K562 (cell line): ENCODE results near the gene RPL38. TPM values are rescaled to one million over a fixed set of nuclear protein-coding genes. Genes with fewer than 3 reads are reported as not detected.

ENCODE experiments used
- CBFA2T2 ChIP-seq: fragments of 450-650 bp; conservative IDR thresholded peaks from 2 replicates; pipeline ENCODE4 v1.6.1; 2017; ENCODE audit warnings: mild to moderate bottlenecking
- FOXJ2 ChIP-seq: fragments of 200-800 bp; sonication (Bioruptor generic); IDR thresholded peaks from 2 replicates; pipeline ENCODE4 v1.6.1; 2016; ENCODE audit warnings: missing genetic modification characterization, missing compliant biosample characterization
- FOXP1 ChIP-seq: sonication (generic); formaldehyde crosslinking; IDR thresholded peaks from 2 replicates; pipeline ENCODE4 v1.8.0; 2022; ENCODE audit warnings: mild to moderate bottlenecking, missing genetic modification reagents
- L3MBTL2 ChIP-seq: fragments of 450-650 bp; IDR thresholded peaks from 2 replicates; pipeline ENCODE4 v1.6.1; 2016; ENCODE audit warnings: mild to moderate bottlenecking, moderate library complexity
- MIER1 ChIP-seq: fragments of 450-650 bp; IDR thresholded peaks from 2 replicates; pipeline ENCODE4 v1.6.1; 2016; ENCODE audit warnings: antibody characterized with exemption, mild to moderate bottlenecking, low read depth
- NR2F6 ChIP-seq: fragments of 450-650 bp; formaldehyde crosslinking; IDR thresholded peaks from 2 replicates; pipeline ENCODE4 v1.4.0; 2020; ENCODE audit warnings: mild to moderate bottlenecking
- SMARCA4 ChIP-seq: fragments of 450-650 bp; IDR thresholded peaks from 2 replicates; pipeline ENCODE4 v1.6.1; 2016
- ZBTB34 ChIP-seq: fragments of 250-450 bp; sonication (Bioruptor Pico); IDR thresholded peaks from 2 replicates; pipeline ENCODE4 v1.8.0; 2021; ENCODE audit warnings: mild to moderate bottlenecking, moderate library complexity
- ZNF347 ChIP-seq: fragments of 450-650 bp; formaldehyde crosslinking; IDR thresholded peaks from 2 replicates; pipeline ENCODE4 v1.4.0; 2020; ENCODE audit warnings: low read depth, mild to moderate bottlenecking, moderate library complexity
- ZNF592 ChIP-seq: fragments of 450-650 bp; IDR thresholded peaks from 2 replicates; pipeline ENCODE4 v1.6.1; 2017; ENCODE audit warnings: antibody characterized with exemption, mild to moderate bottlenecking
- polyA plus RNA-seq, 8 experiments: library from polyadenylated mRNA; depleted of rRNA in 4 of 8; stranded (reverse) in 5 of 8; unstranded in 3 of 8; fragments of >200 nt; fragmentation: Nextera tagmentation in 2 of 8; fragmentation: Illumina TruSeq in 1 of 8; extraction: Ambion mirVana in 2 of 8; extraction: Trizol in 1 of 8; gene quantifications; 2 replicates each; pipeline versions ENCODE4 v1.2.1 to v1.2.3, GENCODE V29; 2011 to 2014; ENCODE audit warnings: inconsistent platforms in 1 of 8, missing spikeins in 1 of 8
- total RNA-seq, 7 experiments: library from RNA; depleted of rRNA in 6 of 7; stranded (reverse); fragments of >200 nt in 6 of 7; fragmentation: Illumina TruSeq in 2 of 7; extraction: Trizol in 2 of 7; gene quantifications; 2 replicates each; pipeline versions ENCODE4 v1.2.1 to v1.2.3, GENCODE V29; 2011 to 2021; ENCODE audit warnings: low replicate concordance in 1 of 7
- TF ChIP-seq, protein P1 (sequence below): IDR thresholded peaks from 2 replicates; pipeline ENCODE4 v1.6.1; 2016; ENCODE audit warnings: missing genetic modification characterization, missing compliant biosample characterization
- TF ChIP-seq, protein P2 (sequence below): fragments of 450-650 bp; formaldehyde crosslinking; IDR thresholded peaks from 2 replicates; pipeline ENCODE4 v1.4.0; 2020; ENCODE audit warnings: mild to moderate bottlenecking, moderate library complexity
- TF ChIP-seq, protein P3 (sequence below): fragments of 450-650 bp; conservative IDR thresholded peaks from 2 replicates; pipeline ENCODE4 v1.6.1; 2016; ENCODE audit warnings: missing genetic modification characterization, low read depth, mild to moderate bottlenecking, missing compliant biosample characterization, moderate library complexity
- TF ChIP-seq, protein P4 (sequence below): fragments of 450-650 bp; IDR thresholded peaks from 2 replicates; pipeline ENCODE4 v1.6.1; 2017; ENCODE audit warnings: antibody characterized with exemption

RPL38 gene
- total and polyA plus RNA-seq, 9 of the 15 experiments (the other 6 are each of a cell fraction or from before 2014, with no cell fraction given) = 1,224 to 3,864 (median 1,939) TPM

GRCh38 chr17:74212913-74213791, 9.7 kb downstream of the RPL38 start, which contains the start of gene TTYH2 (continued):
- TF ChIP-seq, protein P1, sequence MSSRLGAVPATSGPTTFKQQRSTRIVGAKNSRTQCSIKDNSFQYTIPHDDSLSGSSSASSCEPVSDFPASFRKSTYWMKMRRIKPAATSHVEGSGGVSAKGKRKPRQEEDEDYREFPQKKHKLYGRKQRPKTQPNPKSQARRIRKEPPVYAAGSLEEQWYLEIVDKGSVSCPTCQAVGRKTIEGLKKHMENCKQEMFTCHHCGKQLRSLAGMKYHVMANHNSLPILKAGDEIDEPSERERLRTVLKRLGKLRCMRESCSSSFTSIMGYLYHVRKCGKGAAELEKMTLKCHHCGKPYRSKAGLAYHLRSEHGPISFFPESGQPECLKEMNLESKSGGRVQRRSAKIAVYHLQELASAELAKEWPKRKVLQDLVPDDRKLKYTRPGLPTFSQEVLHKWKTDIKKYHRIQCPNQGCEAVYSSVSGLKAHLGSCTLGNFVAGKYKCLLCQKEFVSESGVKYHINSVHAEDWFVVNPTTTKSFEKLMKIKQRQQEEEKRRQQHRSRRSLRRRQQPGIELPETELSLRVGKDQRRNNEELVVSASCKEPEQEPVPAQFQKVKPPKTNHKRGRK = no peak
- no peak for TF ChIP-seq MIER1
- TF ChIP-seq ZNF347 (CRISPR knock-in tag) = no peak
- TF ChIP-seq, protein P2, sequence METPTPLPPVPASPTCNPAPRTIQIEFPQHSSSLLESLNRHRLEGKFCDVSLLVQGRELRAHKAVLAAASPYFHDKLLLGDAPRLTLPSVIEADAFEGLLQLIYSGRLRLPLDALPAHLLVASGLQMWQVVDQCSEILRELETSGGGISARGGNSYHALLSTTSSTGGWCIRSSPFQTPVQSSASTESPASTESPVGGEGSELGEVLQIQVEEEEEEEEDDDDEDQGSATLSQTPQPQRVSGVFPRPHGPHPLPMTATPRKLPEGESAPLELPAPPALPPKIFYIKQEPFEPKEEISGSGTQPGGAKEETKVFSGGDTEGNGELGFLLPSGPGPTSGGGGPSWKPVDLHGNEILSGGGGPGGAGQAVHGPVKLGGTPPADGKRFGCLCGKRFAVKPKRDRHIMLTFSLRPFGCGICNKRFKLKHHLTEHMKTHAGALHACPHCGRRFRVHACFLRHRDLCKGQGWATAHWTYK = no peak
- TF ChIP-seq ZNF592 = no peak
- no peak for TF ChIP-seq NR2F6 (CRISPR knock-in tag)
- no peak for TF ChIP-seq CBFA2T2
- TF ChIP-seq L3MBTL2 = no peak
- TF ChIP-seq, protein P3, sequence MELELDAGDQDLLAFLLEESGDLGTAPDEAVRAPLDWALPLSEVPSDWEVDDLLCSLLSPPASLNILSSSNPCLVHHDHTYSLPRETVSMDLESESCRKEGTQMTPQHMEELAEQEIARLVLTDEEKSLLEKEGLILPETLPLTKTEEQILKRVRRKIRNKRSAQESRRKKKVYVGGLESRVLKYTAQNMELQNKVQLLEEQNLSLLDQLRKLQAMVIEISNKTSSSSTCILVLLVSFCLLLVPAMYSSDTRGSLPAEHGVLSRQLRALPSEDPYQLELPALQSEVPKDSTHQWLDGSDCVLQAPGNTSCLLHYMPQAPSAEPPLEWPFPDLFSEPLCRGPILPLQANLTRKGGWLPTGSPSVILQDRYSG (tag) = no peak
- no peak for TF ChIP-seq FOXJ2 (tag)
- no peak for TF ChIP-seq SMARCA4
- peak; percentile 60; the same call in 1 of the 2 replicates for TF ChIP-seq FOXP1 (CRISPR knock-in tag)
- TF ChIP-seq ZBTB34 (CRISPR knock-in tag) = no peak
- TF ChIP-seq, protein P4, sequence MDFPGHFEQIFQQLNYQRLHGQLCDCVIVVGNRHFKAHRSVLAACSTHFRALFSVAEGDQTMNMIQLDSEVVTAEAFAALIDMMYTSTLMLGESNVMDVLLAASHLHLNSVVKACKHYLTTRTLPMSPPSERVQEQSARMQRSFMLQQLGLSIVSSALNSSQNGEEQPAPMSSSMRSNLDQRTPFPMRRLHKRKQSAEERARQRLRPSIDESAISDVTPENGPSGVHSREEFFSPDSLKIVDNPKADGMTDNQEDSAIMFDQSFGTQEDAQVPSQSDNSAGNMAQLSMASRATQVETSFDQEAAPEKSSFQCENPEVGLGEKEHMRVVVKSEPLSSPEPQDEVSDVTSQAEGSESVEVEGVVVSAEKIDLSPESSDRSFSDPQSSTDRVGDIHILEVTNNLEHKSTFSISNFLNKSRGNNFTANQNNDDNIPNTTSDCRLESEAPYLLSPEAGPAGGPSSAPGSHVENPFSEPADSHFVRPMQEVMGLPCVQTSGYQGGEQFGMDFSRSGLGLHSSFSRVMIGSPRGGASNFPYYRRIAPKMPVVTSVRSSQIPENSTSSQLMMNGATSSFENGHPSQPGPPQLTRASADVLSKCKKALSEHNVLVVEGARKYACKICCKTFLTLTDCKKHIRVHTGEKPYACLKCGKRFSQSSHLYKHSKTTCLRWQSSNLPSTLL = no peak
